SK-N-SH treated with all-trans-retinoic acid at 6 μM for 48 hours (cell line): ENCODE results near the gene SUPT3H.

Experiments
- ATAC-seq: fragments of 200-7000 bp; cut with Tn5 transposase; 3 replicates; pipeline ENCODE4 v1.9.1; 2020; ENCODE audit warnings: mild to moderate bottlenecking, moderate library complexity
- ARNTL ChIP-seq: fragments of 450-650 bp; formaldehyde crosslinking; IDR thresholded peaks from 2 replicates; pipeline ENCODE4 v1.5.0; 2020; ENCODE audit warnings: low read depth, mild to moderate bottlenecking, moderate library complexity, borderline replicate concordance
- BACH2 ChIP-seq: fragments of 250-450 bp; sonication (Bioruptor Pico); IDR thresholded peaks from 2 replicates; pipeline ENCODE4 v1.9.0; 2021; ENCODE audit warnings: mild to moderate bottlenecking, borderline replicate concordance
- CREB5 ChIP-seq: fragments of 250-450 bp; sonication (Bioruptor Pico); IDR thresholded peaks from 2 replicates; pipeline ENCODE4 v1.5.1; 2020; ENCODE audit warnings: low read depth, mild to moderate bottlenecking, moderate library complexity
- CSDC2 ChIP-seq: fragments of 250-450 bp; sonication (Bioruptor Pico); IDR thresholded peaks from 2 replicates; pipeline ENCODE4 v1.5.0; 2020; ENCODE audit warnings: mild to moderate bottlenecking, moderate library complexity
- CSRNP3 ChIP-seq: fragments of 250-450 bp; sonication (Bioruptor Pico); IDR thresholded peaks from 2 replicates; pipeline ENCODE4 v1.5.1; 2021; ENCODE audit warnings: mild to moderate bottlenecking, moderate library complexity
- ESRRG ChIP-seq: fragments of 250-450 bp; sonication (Bioruptor Pico); IDR thresholded peaks from 2 replicates; pipeline ENCODE4 v1.6.1; 2021; ENCODE audit warnings: mild to moderate bottlenecking
- GLIS3 ChIP-seq: fragments of 250-450 bp; sonication (Bioruptor Pico); IDR thresholded peaks from 2 replicates; pipeline ENCODE4 v1.5.0; 2020; ENCODE audit warnings: mild to moderate bottlenecking, moderate library complexity
- ISL1 ChIP-seq: fragments of 250-450 bp; sonication (Bioruptor Pico); IDR thresholded peaks from 2 replicates; pipeline ENCODE4 v2.1.2; 2022; ENCODE audit warnings: mild to moderate bottlenecking, moderate library complexity
- OSR1 ChIP-seq: fragments of 250-450 bp; sonication (Bioruptor Pico); IDR thresholded peaks from 2 replicates; pipeline ENCODE4 v1.8.0; 2022; ENCODE audit warnings: moderate library complexity, mild to moderate bottlenecking, inconsistent platforms
- PATZ1 ChIP-seq: fragments of 250-450 bp; sonication (Bioruptor Pico); IDR thresholded peaks from 2 replicates; pipeline ENCODE4 v1.8.0; 2020; ENCODE audit warnings: mild to moderate bottlenecking, moderate library complexity, borderline replicate concordance
- RARB ChIP-seq: fragments of 250-450 bp; sonication (Bioruptor Pico); IDR thresholded peaks from 2 replicates; pipeline ENCODE4 v1.8.0; 2021; ENCODE audit warnings: mild to moderate bottlenecking, moderate library complexity
- SNAI2 ChIP-seq: fragments of 250-450 bp; sonication (Bioruptor Pico); IDR thresholded peaks from 2 replicates; pipeline ENCODE4 v1.5.0; 2020; ENCODE audit warnings: mild to moderate bottlenecking, moderate library complexity
- TCF4 ChIP-seq: fragments of 250-450 bp; sonication (Bioruptor Pico); IDR thresholded peaks from 2 replicates; pipeline ENCODE4 v1.8.0; 2021; ENCODE audit warnings: mild to moderate bottlenecking, moderate library complexity, borderline replicate concordance
- TOX ChIP-seq: fragments of 250-450 bp; sonication (Bioruptor Pico); IDR thresholded peaks from 2 replicates; pipeline ENCODE4 v1.8.0; 2021; ENCODE audit warnings: mild to moderate bottlenecking, moderate library complexity, borderline replicate concordance
- TSHZ2 ChIP-seq: fragments of 250-450 bp; sonication (Bioruptor Pico); IDR thresholded peaks from 2 replicates; pipeline ENCODE4 v1.5.0; 2020; ENCODE audit warnings: mild to moderate bottlenecking, moderate library complexity
- ZC3H10 ChIP-seq: fragments of 250-450 bp; sonication (Bioruptor Pico); IDR thresholded peaks from 2 replicates; pipeline ENCODE4 v1.5.1; 2021; ENCODE audit warnings: mild to moderate bottlenecking, moderate library complexity
- ZFP3 ChIP-seq: fragments of 250-450 bp; sonication (Bioruptor Pico); IDR thresholded peaks from 2 replicates; pipeline ENCODE4 v1.5.0; 2020; ENCODE audit warnings: mild to moderate bottlenecking, moderate library complexity
- ZFP30 ChIP-seq: fragments of 450-650 bp; formaldehyde crosslinking; IDR thresholded peaks from 2 replicates; pipeline ENCODE4 v1.5.0; 2022; ENCODE audit warnings: mild to moderate bottlenecking, moderate library complexity
- ZNF565 ChIP-seq: fragments of 450-650 bp; formaldehyde crosslinking; conservative IDR thresholded peaks from 2 replicates; pipeline ENCODE4 v1.5.0; 2020; ENCODE audit warnings: low read depth, mild to moderate bottlenecking, moderate library complexity
- ZNF70 ChIP-seq: fragments of 450-650 bp; formaldehyde crosslinking; IDR thresholded peaks from 2 replicates; pipeline ENCODE4 v1.5.0; 2020; ENCODE audit warnings: mild to moderate bottlenecking, moderate library complexity
- ZNF8 ChIP-seq: fragments of 450-650 bp; formaldehyde crosslinking; IDR thresholded peaks from 2 replicates; pipeline ENCODE4 v1.5.0; 2020; ENCODE audit warnings: mild to moderate bottlenecking, moderate library complexity

Gene SUPT3H

GRCh38 chr6:45327956-45328522 is 49.7 kb downstream of the SUPT3H start, which contains the start of gene RUNX2:
Gene RUNX2 (plus strand): TSS chr6:45328330. CDS start chr6:45328727, 397 bp downstream.
- TF ChIP-seq TCF4 (CRISPR knock-in tag): no peak
- TF ChIP-seq ESRRG (CRISPR knock-in tag): no peak
- no peak for TF ChIP-seq ZFP3 (CRISPR knock-in tag)
- peak; percentile 21; the same call in 1 of the 2 replicates for TF ChIP-seq PATZ1 (CRISPR knock-in tag)
- TF ChIP-seq ZC3H10 (CRISPR knock-in tag): no peak
- no peak for TF ChIP-seq ARNTL (CRISPR knock-in tag)
- TF ChIP-seq ISL1: peak; percentile 66
- no peak for TF ChIP-seq OSR1
- TF ChIP-seq RARB (CRISPR knock-in tag): no peak
- TF ChIP-seq CREB5 (CRISPR knock-in tag): no peak
- TF ChIP-seq GLIS3: no peak
- TF ChIP-seq ZFP30: no peak
- TF ChIP-seq TOX (CRISPR knock-in tag): no peak
- no peak for TF ChIP-seq CSDC2 (CRISPR knock-in tag)
- peak; percentile 96 for ATAC-seq

GRCh38 chr6:45326698-45327417 is 50.9 kb downstream of the SUPT3H start:
- TF ChIP-seq PATZ1 (CRISPR knock-in tag) (peak; percentile 36; the same call in 1 of the 2 replicates), ESRRG (CRISPR knock-in tag) (no peak), CREB5 (CRISPR knock-in tag) (0 out of 2 replicates have a peak, but pooled peaks have one; percentile 37), TOX (CRISPR knock-in tag) (no peak)

GRCh38 chr6:45323656-45324224 is 54.0 kb downstream of the SUPT3H start:
- no peak for TF ChIP-seq BACH2 (CRISPR knock-in tag)
- no peak for TF ChIP-seq OSR1
- TF ChIP-seq, all 23 proteins: peak for 0
- ATAC-seq: no peak

More at GRCh38 chr6:45326698-45327417, 50.9 kb downstream of the SUPT3H start:
- no peak for ATAC-seq

GRCh38 chr6:45320349-45320748 is 57.4 kb downstream of the SUPT3H start:
- ATAC-seq: no peak
- TF ChIP-seq ARNTL (CRISPR knock-in tag) (no peak), BACH2 (CRISPR knock-in tag) (no peak), RARB (CRISPR knock-in tag) (no peak), TOX (CRISPR knock-in tag) (no peak), OSR1 (no peak), ZNF8 (CRISPR knock-in tag) (no peak), TSHZ2 (CRISPR knock-in tag) (no peak), CSRNP3 (CRISPR knock-in tag) (no peak), ZFP3 (CRISPR knock-in tag) (no peak), ZNF565 (CRISPR knock-in tag) (no peak), SNAI2 (CRISPR knock-in tag) (no peak), TCF4 (CRISPR knock-in tag) (no peak), ZNF70 (CRISPR knock-in tag) (no peak)
